Measurements from ENCODE around the gene ADH5.
"Not testable (repeated sequence)": the region's sequence is repeated elsewhere in the genome, so short reads cannot be mapped to it uniquely, and the experiment has no call there.

The ADH5 gene

GRCh38 chr4:99067617-99068016 is 21.0 kb downstream of the ADH5 start:
- peaks cover 53% of the 10 kb centered on the region for H3K36me3 ChIP-seq (ENCODE audit: insufficient read depth, low read length)
- no peaks in the 10 kb centered on the region for H3K27me3 ChIP-seq (ENCODE audit: insufficient read depth, low read length)
- H3K79me2 ChIP-seq (ENCODE audit: insufficient read depth, low read length), result no peaks in the 10 kb centered on the region
- no peak overlapping the region for H3K4me3 ChIP-seq (ENCODE audit: low read depth, low read length, poor library complexity, severe bottlenecking)
- H3K4me2 ChIP-seq (ENCODE audit: low read length), result no peak overlapping the region
- H3K27ac ChIP-seq (ENCODE audit: low read depth, low read length, poor library complexity, severe bottlenecking), result no peak overlapping the region
- no peaks in the 10 kb centered on the region for H3K9me2 ChIP-seq (ENCODE audit: low read depth, low read length)
- H4K20me1 ChIP-seq (ENCODE audit: insufficient read depth, low read length), result no peaks in the 10 kb centered on the region
- H3K9ac ChIP-seq (ENCODE audit: low read length), result no peak overlapping the region
- H2AFZ ChIP-seq (ENCODE audit: low read length), result no peak overlapping the region
- no peak for TF ChIP-seq EZH2 (IDR thresholded peaks at IDR 0.05; ENCODE audit: borderline replicate concordance, low read length)
- TF ChIP-seq CTCF (IDR thresholded peaks at IDR 0.05; ENCODE audit: low read length), result no peak
- no peaks in the 10 kb centered on the region for H3K9me3 ChIP-seq (ENCODE audit: low read length)
- no peaks in the 10 kb centered on the region for H3K4me1 ChIP-seq (ENCODE audit: insufficient read depth, low read length, severe bottlenecking)
- H3F3A ChIP-seq (ENCODE audit: insufficient read depth, low read length), result no peaks in the 10 kb centered on the region

GRCh38 chr4:99065521-99065920 is 23.1 kb downstream of the ADH5 start:
- H4K20me1 ChIP-seq (ENCODE audit: insufficient read depth, low read length); H3K9me2 ChIP-seq (ENCODE audit: low read depth, low read length); H3K27ac ChIP-seq (ENCODE audit: low read depth, low read length, poor library complexity, severe bottlenecking); H3K9ac ChIP-seq (ENCODE audit: low read length); H3K9me3 ChIP-seq (ENCODE audit: low read length); H3K4me2 ChIP-seq (ENCODE audit: low read length); H3K27me3 ChIP-seq (ENCODE audit: insufficient read depth, low read length); H2AFZ ChIP-seq (ENCODE audit: low read length); H3K79me2 ChIP-seq (ENCODE audit: insufficient read depth, low read length); H3K4me3 ChIP-seq (ENCODE audit: low read depth, low read length, poor library complexity, severe bottlenecking); H3F3A ChIP-seq (ENCODE audit: insufficient read depth, low read length): not testable (repeated sequence)
- H3K4me1 ChIP-seq (ENCODE audit: insufficient read depth, low read length, severe bottlenecking), result peaks cover 12% of the 10 kb centered on the region
- H3K36me3 ChIP-seq (ENCODE audit: insufficient read depth, low read length), result peaks cover 49% of the 10 kb centered on the region

- Histone ChIP-seq H3K9me2 (ENCODE audit: low read depth, low read length) (no peaks in the 10 kb centered on the region), H4K20me1 (ENCODE audit: insufficient read depth, low read length) (no peaks in the 10 kb centered on the region), H3K79me2 (ENCODE audit: insufficient read depth, low read length) (no peaks in the 10 kb centered on the region), H3K4me2 (ENCODE audit: low read length) (no peak overlapping the region), H3K9me3 (ENCODE audit: low read length) (no peaks in the 10 kb centered on the region), H3K36me3 (ENCODE audit: insufficient read depth, low read length) (peaks cover 70% of the 10 kb centered on the region), H2AFZ (ENCODE audit: low read length) (no peak overlapping the region), H3K4me1 (ENCODE audit: insufficient read depth, low read length, severe bottlenecking) (peaks cover 12% of the 10 kb centered on the region), H3K4me3 (ENCODE audit: low read depth, low read length, poor library complexity, severe bottlenecking) (no peak overlapping the region), H3F3A (ENCODE audit: insufficient read depth, low read length) (no peaks in the 10 kb centered on the region), H3K9ac (ENCODE audit: low read length) (no peak overlapping the region), H3K27ac (ENCODE audit: low read depth, low read length, poor library complexity, severe bottlenecking) (no peak overlapping the region), H3K27me3 (ENCODE audit: insufficient read depth, low read length) (no peaks in the 10 kb centered on the region)
- no peak for TF ChIP-seq CTCF (IDR thresholded peaks at IDR 0.05; ENCODE audit: low read length)
- TF ChIP-seq EZH2 (IDR thresholded peaks at IDR 0.05; ENCODE audit: borderline replicate concordance, low read length), result no peak
Observed at GRCh38 chr4:99062120-99062519, 26.5 kb downstream of the ADH5 start.

- H3F3A ChIP-seq (ENCODE audit: insufficient read depth, low read length), result no peaks in the 10 kb centered on the region
- no peaks in the 10 kb centered on the region for H3K9me3 ChIP-seq (ENCODE audit: low read length)
- no peak overlapping the region for H3K27ac ChIP-seq (ENCODE audit: low read depth, low read length, poor library complexity, severe bottlenecking)
- peaks cover 66% of the 10 kb centered on the region for H3K36me3 ChIP-seq (ENCODE audit: insufficient read depth, low read length)
- H3K4me2 ChIP-seq (ENCODE audit: low read length), result no peak overlapping the region
- H3K4me1 ChIP-seq (ENCODE audit: insufficient read depth, low read length, severe bottlenecking), result peaks cover 12% of the 10 kb centered on the region
- H3K9me2 ChIP-seq (ENCODE audit: low read depth, low read length), result no peaks in the 10 kb centered on the region
- no peak for TF ChIP-seq CTCF (IDR thresholded peaks at IDR 0.05; ENCODE audit: low read length)
- H3K79me2 ChIP-seq (ENCODE audit: insufficient read depth, low read length), result no peaks in the 10 kb centered on the region
- no peak overlapping the region for H3K9ac ChIP-seq (ENCODE audit: low read length)
- H3K4me3 ChIP-seq (ENCODE audit: low read depth, low read length, poor library complexity, severe bottlenecking), result no peak overlapping the region
- H3K27me3 ChIP-seq (ENCODE audit: insufficient read depth, low read length), result no peaks in the 10 kb centered on the region
- no peak overlapping the region for H2AFZ ChIP-seq (ENCODE audit: low read length)
- no peaks in the 10 kb centered on the region for H4K20me1 ChIP-seq (ENCODE audit: insufficient read depth, low read length)
Observed at GRCh38 chr4:99061048-99061700, 27.4 kb downstream of the ADH5 start.

All from OCI-LY1 (cell line).